ENCODE measurements around the gene EMX1.

GRCh38 chr2:72955228-72956049, 38.1 kb downstream of the EMX1 start:
- TF ChIP-seq CTCF (IDR thresholded peaks at IDR 0.05) (no peak), POLR2A (IDR thresholded peaks at IDR 0.05) (no peak)

Measured in ovary (tissue), 3 donors.